Limb (tissue), 2 donors: ENCODE data around the gene TTLL5.

Experiments used
- DNase-seq, 2 donors: peaks; one replicate each; pipeline ENCODE4 v3.0.0-alpha.2; 2016; ENCODE audit errors: extremely low spot score in 2 of 2

Gene TTLL5

GRCh38 chr14:75784314-75784686, 123.3 kb downstream of the TTLL5 start:
- no peak for DNase-seq

GRCh38 chr14:75793806-75794205, 132.8 kb downstream of the TTLL5 start:
- DNase-seq = no peak

- peak in 1 of 2 donors; percentile 62 for DNase-seq
Observed at GRCh38 chr14:75794615-75795038, 133.6 kb downstream of the TTLL5 start.

- DNase-seq = no peak
Observed at GRCh38 chr14:75800792-75801191, 139.7 kb downstream of the TTLL5 start.

DNA sequence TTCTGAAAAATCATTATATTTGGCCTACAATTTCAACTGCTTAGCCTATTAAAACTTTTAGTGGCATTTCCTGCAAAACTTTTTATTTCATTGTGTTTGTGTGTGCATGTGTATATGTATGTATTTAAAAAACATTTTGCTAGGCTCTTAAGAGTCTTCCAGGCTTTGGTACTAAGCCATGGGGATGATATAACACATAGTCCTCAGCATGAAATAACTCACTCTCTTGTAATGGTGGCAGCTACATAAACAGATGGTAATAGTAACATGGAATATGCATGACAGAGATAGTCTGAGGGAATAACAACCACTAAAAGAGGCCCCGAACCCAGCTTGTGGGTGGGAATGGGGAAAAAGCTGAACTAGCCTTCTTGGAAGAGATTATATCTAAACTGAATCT, 141.4 kb downstream of the TTLL5 start:
- DNase-seq = no peak

- DNase-seq = no peak
Observed at GRCh38 chr14:75803765-75804164, 142.7 kb downstream of the TTLL5 start.

DNA sequence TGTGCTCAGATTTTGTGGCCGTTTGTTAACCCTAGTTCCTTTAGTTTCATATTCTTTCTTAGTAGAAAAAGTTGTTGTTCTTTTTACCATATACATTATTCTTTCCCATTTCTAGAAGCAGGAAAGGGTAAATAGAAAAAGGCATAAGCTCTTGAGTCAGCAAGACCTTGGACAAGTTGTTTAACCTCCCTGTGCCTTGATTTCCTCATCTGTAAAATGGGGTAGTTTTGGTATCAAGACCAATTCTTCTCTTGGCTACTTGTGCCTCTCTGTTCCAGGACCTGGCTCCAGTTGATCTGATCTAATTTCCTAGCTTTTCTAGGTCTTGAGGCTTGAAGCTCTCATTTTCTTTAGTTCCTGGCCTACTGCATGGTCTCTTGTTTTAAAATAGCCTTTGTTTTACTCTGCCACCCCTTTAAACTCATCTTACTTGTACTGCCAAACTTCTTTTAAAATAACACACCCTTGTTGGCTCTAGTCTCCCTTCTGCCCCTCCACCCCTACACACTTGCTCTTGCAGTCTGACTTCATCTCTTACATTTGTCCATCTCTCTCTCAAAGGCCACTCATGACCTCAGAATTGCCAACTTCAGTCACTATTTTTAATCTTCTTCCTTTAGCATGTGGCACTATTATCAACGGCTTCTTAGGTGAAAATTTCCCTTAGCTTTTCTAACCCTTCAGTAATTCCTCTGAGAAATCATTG, 143.7 kb downstream of the TTLL5 start:
- no peak for DNase-seq

- no peak for DNase-seq
Observed at GRCh38 chr14:75805646-75806045, 144.6 kb downstream of the TTLL5 start.

DNA sequence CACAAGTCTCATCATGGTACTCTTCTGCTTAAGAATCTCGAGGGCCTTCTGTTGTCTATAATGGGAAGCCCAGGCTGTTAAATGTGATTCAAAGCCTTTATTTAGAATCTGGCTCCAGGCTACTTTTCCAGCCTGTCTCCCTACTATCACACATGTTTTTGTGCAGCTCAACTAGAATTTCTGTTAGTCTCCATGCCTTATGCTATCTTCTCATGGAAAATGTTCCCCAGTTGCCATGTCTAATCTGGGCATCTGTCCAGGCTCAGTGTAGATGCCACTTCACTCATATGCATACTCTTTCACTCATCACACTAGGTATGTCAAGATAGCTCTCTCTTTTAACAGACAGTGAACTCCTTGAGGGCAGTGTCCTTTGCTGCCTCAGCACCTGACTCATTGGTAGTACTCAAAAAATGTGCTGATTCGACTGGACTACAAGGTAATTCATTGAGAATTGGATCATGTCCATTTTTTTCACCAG, 145.3 kb downstream of the TTLL5 start:
- no peak for DNase-seq

GRCh38 chr14:75807667-75808360, 146.8 kb downstream of the TTLL5 start:
- DNase-seq = no peak

GRCh38 chr14:75811136-75811829, 150.2 kb downstream of the TTLL5 start:
- DNase-seq = no peak

DNA sequence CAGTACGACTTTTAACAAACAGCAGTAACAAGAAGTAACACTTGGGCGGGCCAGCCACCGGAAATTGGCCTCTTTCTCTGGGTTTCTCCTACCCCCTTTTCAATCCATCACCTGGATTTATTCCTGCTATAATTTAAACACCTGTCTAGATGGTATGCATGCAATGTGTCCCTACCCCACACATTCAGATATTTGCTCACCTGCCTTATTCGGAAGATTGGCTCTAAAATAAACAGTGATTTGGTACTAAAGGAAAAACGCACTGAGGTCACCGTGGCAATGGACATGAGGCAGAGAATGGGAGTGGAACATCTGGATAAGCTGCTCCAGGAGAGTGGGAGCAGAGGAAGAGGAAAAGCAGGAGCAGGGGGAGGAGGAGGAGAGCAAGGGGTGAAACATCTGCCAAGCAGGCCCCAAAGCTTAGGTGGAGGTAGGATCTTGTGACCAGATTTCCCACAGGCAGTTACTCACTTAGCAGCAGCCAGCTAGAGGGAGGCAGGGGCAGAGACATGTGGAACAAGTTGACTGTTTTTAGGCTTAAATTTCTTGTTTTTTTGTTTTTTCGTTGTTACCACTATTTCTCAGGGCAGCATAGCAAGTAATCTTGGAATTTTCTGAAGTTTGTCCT, 150.9 kb downstream of the TTLL5 start:
- DNase-seq = no peak

DNA sequence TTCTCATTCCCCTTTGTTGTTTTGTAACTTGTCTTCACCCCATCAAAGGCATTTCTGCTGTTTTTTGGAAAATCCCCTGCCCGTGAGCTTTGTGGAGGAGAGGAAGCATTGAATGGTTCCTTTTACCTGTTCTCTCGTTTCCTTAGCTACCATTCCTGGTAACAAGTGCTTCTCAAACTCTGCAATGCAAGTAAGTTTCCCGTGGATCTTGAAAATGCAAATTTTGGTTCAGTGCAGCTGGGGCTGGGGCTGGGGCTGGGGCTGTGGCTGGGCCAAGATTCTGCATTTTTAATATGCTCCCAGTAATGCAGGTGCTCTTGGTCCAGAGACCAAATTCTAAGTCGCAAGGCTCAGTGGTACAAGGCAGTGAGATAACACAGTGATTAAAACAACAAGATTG, 151.6 kb downstream of the TTLL5 start:
- no peak for DNase-seq

- DNase-seq = no peak
Observed at GRCh38 chr14:75820761-75821160, 159.7 kb downstream of the TTLL5 start.

GRCh38 chr14:75821831-75822521, 160.9 kb downstream of the TTLL5 start:
- no peak for DNase-seq

DNA sequence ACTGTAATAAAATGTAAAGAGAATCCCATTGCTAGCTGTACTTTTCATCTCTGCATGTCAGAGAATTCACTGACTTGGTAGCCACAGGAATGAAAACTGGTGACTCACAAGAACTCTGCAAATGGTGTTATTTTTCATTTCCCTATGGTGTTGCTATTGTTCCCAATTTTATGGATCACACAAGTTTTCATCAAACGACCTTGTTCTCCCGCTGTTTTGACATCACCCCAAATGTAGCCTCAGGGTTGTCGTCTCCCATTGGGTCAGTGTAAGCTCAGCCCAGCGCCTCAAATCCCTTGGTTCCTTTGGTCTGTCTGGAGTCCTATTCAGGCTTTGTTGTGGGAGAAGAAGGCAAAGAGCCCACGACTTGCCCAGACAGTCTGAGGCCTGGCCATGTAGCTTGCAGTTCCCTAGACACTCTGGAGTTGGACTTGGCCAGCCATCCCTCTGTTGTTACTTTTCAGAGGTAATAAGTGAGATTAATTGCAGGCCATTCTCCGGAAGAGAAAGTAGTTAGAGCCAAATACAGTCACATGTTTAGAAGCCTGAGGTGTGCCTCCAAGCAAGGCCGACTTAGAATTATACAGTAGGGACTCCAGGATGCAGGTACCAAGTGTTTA, 161.6 kb downstream of the TTLL5 start:
- DNase-seq = no peak

DNA sequence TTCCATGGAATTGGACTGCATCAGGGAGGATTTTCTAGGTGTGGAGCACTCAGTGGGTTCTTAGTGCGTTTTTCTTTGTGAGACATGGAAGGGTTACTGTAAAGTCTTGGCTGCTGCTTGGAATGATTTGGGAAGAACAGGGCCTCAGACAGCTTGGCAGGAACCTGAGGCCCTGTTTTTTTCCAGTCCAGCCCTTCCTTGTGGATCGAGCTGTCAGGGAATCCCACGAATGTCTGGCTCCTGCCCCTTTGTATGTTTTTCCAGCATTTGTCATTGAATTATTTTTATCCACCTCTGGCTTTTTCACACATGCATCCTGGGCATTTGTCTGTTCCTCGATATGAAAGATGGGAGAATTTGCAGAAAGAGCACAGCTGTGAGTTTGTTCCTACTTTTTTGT, 162.3 kb downstream of the TTLL5 start:
- DNase-seq = peak in 1 of 2 donors; percentile 67

- no peak for DNase-seq
Observed at GRCh38 chr14:75824318-75824717, 163.3 kb downstream of the TTLL5 start.

GRCh38 chr14:75825147-75825592, 164.1 kb downstream of the TTLL5 start:
- peak in 1 of 2 donors; percentile 49 for DNase-seq

- DNase-seq = no peak
Observed at GRCh38 chr14:75826599-75826998, 165.6 kb downstream of the TTLL5 start.

DNA sequence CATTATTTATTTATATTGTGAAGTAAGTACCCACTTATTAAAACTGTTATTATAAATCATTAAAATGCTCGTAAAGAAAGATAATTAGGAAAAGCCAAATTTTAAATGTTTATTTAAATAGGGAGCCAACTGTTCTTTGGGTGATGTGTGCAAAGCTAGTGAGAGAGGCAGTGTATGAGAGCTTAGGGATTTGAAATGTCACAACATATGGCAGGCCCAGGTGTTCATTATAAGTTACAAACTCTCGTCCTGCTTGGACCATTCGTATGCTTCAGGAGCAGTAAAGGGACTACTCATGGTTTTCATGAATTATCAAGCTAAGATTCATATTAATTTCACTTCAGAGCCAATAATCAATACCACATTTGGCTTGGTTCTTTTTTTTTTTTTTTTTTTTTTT, 166.3 kb downstream of the TTLL5 start:
- no peak for DNase-seq
